Chondrocyte (in vitro differentiated cells): ENCODE data around the gene AMD1. TPM values are rescaled to one million over a fixed set of nuclear protein-coding genes. Genes with fewer than 3 reads are reported as not detected.

Experiments
- DNase-seq: peaks from one replicate; pipeline ENCODE4 v3.0.0; 2021; ENCODE audit warnings: mixed read lengths, low spot score
- H3K27ac Mint-ChIP-seq: one replicate; pipeline ENCODE4 v1.8.0; 2021; ENCODE audit warnings: mild to moderate bottlenecking, moderate library complexity, mixed read lengths; ENCODE audit not compliant: unreplicated experiment
- H3K27me3 Mint-ChIP-seq: 2 replicates; pipeline ENCODE4 v1.8.0; 2021; ENCODE audit warnings: low read depth, mixed read lengths
- H3K36me3 Mint-ChIP-seq: 2 replicates; pipeline ENCODE4 v1.8.0; 2021; ENCODE audit warnings: low read depth, mixed read lengths
- H3K4me1 Mint-ChIP-seq: 2 replicates; pipeline ENCODE4 v1.8.0; 2021; ENCODE audit warnings: low read depth, mild to moderate bottlenecking, mixed read lengths
- H3K4me3 Mint-ChIP-seq: one replicate; pipeline ENCODE4 v1.8.0; 2021; ENCODE audit warnings: mild to moderate bottlenecking, moderate library complexity, mixed read lengths; ENCODE audit not compliant: unreplicated experiment
- H3K9me3 Mint-ChIP-seq: 2 replicates; pipeline ENCODE4 v1.8.0; 2021; ENCODE audit warnings: low read depth, mixed read lengths
- total RNA-seq: library from RNA; stranded (reverse); gene quantifications from 3 replicates; pipeline ENCODE4 v1.2.1, GENCODE V29; 2021
- TF ChIP-seq, protein P1 (sequence below): fragments of 200-600 bp; sonication (generic); IDR thresholded peaks from 2 replicates; pipeline ENCODE4 v1.5.0; 2021; ENCODE audit warnings: antibody characterized with exemption, mild to moderate bottlenecking, moderate library complexity

The AMD1 gene
- total RNA-seq, 1 donor from 2014 or later, result 31.1 TPM

DNA sequence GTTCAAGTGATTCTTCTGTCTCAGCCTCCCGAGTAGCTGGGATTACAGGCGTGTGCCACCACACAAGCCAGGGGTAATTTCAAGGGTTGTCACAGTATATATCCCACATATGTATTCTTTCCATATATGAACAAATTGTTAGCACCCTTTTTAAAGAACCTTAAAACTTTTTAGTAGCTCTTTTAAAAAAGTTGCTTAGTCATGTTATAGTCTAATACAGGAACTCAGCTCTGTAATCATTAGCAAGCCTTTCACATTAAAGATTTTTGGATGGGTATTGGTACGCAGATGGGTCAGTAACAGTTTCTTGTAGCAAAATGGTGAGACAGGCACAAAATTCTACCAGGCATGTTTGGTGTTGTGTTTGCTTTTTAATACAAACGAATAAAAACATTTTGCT, 10.9 kb downstream of the AMD1 start:
- no peak overlapping the region for H3K4me3 Mint-ChIP-seq
- H3K36me3 Mint-ChIP-seq, result peaks cover 3% of the 10 kb centered on the region
- H3K27me3 Mint-ChIP-seq, result no peaks in the 10 kb centered on the region
- H3K27ac Mint-ChIP-seq, result peak overlapping the region; percentile 36
- peaks cover 54% of the 10 kb centered on the region for H3K4me1 Mint-ChIP-seq
- no peaks in the 10 kb centered on the region for H3K9me3 Mint-ChIP-seq
- no peak for DNase-seq
- TF ChIP-seq, protein P1, sequence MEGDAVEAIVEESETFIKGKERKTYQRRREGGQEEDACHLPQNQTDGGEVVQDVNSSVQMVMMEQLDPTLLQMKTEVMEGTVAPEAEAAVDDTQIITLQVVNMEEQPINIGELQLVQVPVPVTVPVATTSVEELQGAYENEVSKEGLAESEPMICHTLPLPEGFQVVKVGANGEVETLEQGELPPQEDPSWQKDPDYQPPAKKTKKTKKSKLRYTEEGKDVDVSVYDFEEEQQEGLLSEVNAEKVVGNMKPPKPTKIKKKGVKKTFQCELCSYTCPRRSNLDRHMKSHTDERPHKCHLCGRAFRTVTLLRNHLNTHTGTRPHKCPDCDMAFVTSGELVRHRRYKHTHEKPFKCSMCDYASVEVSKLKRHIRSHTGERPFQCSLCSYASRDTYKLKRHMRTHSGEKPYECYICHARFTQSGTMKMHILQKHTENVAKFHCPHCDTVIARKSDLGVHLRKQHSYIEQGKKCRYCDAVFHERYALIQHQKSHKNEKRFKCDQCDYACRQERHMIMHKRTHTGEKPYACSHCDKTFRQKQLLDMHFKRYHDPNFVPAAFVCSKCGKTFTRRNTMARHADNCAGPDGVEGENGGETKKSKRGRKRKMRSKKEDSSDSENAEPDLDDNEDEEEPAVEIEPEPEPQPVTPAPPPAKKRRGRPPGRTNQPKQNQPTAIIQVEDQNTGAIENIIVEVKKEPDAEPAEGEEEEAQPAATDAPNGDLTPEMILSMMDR, result no peak

DNA sequence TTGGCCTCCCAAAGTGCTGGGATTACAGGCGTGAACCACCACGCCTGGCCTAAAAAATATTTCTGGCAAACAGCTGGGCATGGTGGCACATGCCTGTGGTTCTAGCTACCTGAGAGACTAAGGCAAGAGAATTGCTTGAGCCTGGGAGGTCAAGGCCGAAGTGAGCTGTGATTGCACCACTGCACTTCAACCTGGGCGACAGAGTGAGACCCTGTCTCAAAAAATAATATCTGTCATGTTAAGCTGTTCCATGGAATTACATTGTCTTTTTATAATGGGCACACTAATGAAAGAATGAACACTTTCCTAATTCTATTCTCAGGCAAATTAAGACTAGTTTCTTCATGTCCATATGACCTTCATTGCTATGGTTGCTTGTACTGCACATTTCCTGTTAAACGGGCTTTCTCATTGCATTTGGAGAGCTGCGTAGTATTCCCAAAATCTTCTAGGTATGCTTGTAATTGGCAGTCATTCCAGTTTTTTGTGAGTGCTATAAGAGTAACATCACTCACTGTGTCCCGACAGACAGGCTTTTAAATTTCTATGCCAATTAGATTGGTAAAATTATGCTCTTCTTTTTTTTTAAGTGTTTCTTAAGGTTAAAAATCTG, 12.1 kb downstream of the AMD1 start:
- Mint-ChIP-seq H3K27me3 (no peaks in the 10 kb centered on the region), H3K9me3 (no peaks in the 10 kb centered on the region), H3K4me3 (no peak overlapping the region), H3K4me1 (peaks cover 46% of the 10 kb centered on the region), H3K36me3 (peaks cover 5% of the 10 kb centered on the region), H3K27ac (no peak overlapping the region)
- TF ChIP-seq, protein P1, result no peak
- DNase-seq, result no peak

DNA sequence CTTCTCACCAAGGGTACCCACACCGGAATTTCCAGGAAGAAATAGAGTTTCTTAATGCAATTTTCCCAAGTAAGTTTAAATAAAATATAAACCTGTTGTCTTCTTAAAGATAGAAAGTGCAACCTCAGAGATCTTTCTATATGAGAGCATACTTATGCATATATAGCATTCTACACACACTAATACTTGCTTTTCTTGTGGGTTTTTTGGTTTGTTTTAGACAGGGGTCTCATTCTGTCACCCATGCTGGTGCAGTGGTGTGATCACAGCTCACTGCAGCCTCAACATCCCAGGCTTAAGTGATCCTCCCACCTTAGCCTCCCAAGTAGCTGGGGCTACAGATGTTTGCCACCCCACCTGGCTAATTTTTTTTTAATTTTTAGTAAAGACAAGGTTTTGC, 15.7 kb downstream of the AMD1 start:
- H3K36me3 Mint-ChIP-seq, result peaks cover 24% of the 10 kb centered on the region
- no peaks in the 10 kb centered on the region for H3K27me3 Mint-ChIP-seq
- H3K4me3 Mint-ChIP-seq, result no peak overlapping the region
- peaks cover 12% of the 10 kb centered on the region for H3K4me1 Mint-ChIP-seq
- TF ChIP-seq, protein P1, result no peak
- H3K27ac Mint-ChIP-seq, result no peak overlapping the region
- DNase-seq, result no peak
- no peaks in the 10 kb centered on the region for H3K9me3 Mint-ChIP-seq

DNA sequence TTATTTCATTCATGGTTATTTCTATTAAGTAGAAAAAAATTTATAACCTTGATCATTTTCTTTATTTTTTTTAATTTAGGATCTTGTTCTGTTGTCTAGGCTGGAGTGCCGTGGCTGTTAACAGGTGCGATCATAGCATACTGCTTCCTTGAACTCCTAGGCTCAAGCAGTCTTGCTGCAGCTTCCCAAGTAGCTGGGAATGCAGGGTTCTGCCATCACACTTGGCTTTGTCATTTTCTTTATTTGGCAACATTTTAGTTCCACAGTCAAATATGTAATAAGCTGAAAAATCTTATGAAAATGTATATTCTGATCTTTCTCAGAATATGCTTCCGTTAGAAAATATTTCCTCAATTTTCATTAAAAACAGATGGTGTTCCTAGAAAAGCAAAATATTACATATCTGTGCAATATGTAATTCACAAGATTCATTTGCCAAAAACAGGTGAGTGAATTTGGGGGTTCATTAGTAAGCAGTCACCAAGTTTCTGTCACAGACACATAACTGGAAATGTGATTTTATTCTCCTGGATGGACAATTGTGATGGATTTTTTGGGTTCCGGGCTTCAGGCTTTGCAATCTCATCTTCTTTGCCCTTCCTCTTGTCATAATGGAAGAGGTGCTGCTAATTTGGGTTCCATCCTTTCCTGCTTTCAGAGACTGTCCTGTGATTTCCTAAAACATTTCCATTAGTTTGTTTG, 21.5 kb downstream of the AMD1 start:
- TF ChIP-seq, protein P1, result no peak
- H3K4me1 Mint-ChIP-seq, result no peaks in the 10 kb centered on the region

DNA sequence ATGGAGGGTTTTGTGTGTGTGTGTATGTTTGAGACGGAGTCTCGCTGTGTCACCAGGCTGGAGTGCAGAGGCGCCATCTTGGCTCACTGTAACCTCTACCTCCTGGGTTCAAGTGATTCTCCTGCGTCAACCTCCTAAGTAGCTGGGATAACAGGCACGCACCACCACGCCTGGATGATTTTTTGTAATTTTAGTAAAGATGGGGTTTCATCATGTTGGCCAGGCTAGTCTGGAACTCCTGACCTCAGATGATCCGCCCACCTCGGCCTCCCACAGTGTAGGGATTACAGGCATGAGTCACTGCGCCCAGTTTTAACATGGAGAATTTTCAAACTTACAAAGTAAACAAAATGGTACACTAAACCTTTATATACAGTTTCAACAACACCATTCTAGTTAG, 22.8 kb downstream of the AMD1 start:
- no peak overlapping the region for H3K4me3 Mint-ChIP-seq
- H3K27ac Mint-ChIP-seq, result no peak overlapping the region
- peaks cover 3% of the 10 kb centered on the region for H3K9me3 Mint-ChIP-seq
- no peak for DNase-seq
- H3K36me3 Mint-ChIP-seq, result peaks cover 57% of the 10 kb centered on the region
- H3K4me1 Mint-ChIP-seq, result no peaks in the 10 kb centered on the region
- H3K27me3 Mint-ChIP-seq, result no peaks in the 10 kb centered on the region
- TF ChIP-seq, protein P1, result no peak

More for the DNA sequence above, 21.5 kb downstream of the AMD1 start:
- Mint-ChIP-seq H3K36me3 (peaks cover 54% of the 10 kb centered on the region), H3K27ac (no peak overlapping the region), H3K27me3 (no peaks in the 10 kb centered on the region), H3K4me3 (no peak overlapping the region), H3K9me3 (peaks cover 3% of the 10 kb centered on the region)
- no peak for DNase-seq
